GM19193 (cell line): ENCODE measurements around the gene ATP23.

Source experiments
- POLR2A ChIP-seq: IDR thresholded peaks from 4 replicates; pipeline ENCODE4 v1.6.1; 2011; ENCODE audit not compliant: insufficient read depth, insufficient read length; ENCODE audit errors: extremely low read depth

The ATP23 gene

DNA sequence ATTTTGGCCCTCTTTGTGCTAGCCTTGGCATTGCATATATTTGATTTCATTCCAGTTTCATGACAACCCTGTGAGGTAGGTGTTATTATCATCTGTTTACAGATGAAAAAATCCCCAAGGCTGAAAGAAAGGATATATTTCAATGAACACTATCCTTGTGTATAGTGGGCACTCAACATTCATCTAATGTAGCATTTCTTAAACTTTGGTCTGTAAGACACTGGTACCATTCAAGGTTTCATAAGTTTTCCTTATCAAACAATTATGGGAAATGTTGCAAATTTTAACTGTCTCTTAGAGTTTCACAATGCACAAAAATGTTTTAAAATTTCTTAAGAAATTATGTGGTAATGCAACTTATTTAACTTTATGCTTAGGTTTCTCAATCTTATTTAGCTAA lies 44.3 kb downstream of the ATP23 start:
- no peak for TF ChIP-seq POLR2A

DNA sequence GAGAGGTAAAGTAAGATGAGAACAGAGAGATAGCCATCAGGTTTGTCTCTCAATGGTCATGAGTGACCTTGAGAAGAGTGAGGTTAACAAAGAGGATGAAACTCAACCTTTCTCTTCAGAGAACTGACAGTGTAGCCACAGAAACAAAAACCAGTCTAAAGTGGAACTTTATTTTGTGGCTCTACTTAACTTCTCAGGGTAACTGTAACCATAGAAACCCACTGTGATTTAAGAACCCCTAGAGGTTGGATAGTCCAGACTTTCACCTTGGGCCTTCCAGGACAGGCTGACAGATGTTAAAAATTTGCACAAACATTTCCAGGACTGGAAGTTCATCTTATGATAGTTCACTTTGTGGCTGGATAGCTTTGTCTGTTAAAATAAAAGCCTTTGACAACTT lies 48.5 kb downstream of the ATP23 start:
- TF ChIP-seq POLR2A, result no peak

DNA sequence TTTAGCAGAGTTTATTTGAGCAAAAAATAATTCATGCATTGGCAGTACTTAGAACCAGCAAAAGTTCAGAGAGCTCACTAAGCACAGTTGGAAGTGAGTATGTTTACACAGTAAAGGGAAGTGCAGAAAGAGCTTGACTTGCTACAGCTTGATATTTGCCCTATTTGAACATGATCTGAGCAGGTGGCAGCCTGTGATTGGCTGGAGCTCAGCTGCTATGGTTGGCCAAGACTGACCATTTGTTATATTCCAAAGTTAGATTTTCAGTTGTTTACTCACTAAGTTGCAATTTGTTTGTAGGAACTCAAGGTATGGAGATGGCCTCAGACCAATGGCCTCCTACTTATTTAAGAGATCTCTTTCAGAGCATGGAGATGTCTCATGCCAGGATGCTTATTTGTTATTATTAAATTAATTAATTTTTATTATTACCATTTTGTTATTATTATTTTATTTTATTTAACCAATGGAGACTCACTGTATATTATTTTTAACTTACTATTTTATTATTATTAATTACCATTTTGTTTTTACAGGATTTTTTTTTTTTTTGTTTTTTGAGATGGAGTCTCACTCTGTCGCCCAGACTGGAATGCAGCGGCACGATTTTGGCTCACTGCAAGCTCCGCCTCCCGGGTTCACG lies 49.0 kb downstream of the ATP23 start:
- no peak for TF ChIP-seq POLR2A

DNA sequence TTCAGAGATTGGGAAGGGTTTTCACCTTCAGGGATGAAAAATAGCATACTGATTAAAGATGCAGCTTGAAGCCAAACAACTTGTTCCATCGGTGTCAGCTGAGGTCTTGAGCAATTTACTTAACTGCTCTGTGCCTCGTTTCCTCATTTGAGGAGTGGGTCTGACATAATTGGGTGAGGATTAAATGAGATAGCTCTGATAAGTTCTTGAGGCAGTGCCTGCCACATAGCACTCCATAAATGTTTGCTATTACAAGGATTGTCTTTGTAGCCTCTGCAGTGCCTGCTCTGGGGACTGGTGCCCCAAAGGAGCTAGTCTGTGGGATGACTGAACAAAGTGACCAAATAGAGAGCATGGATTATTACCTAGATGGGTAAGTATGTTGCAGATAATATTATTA lies 50.6 kb downstream of the ATP23 start:
- no peak for TF ChIP-seq POLR2A

DNA sequence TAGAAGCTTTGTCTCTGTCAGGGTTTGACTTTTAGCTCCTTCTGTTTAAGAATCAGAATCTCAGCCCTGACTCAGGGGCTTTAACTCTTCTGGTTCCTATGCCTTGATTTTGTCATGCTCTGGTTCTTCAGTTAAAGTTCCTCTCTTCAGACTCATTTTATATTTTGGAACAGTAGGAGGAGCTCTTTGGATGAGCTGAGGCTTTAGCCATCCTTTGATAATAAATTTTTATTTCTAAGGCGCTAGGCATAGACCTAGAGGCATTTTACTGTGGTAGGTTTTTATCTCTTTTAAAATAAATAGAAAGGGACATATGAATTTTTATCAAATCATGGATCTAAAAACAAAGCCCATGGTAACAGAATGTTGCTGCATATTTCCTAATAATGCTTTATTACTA lies 51.7 kb downstream of the ATP23 start:
- TF ChIP-seq POLR2A, result no peak

DNA sequence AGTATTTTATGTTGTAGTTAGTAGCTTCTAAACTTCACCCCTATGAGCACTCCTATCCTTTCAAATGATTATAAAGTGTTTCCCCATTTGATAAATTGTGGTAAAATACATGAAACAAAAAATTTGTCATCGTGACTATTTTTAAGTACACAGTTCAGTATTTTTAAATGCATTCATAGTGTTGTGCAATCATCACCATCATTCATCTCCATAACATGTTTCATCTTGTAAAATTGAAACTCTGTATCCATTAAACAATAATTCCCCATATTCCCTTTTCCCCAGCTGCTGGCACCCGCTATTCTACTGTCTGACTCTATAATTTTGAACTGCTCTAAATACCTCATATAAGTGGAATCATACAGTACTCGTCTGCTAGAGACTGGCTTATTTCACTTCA lies 52.5 kb downstream of the ATP23 start:
- TF ChIP-seq POLR2A, result no peak

DNA sequence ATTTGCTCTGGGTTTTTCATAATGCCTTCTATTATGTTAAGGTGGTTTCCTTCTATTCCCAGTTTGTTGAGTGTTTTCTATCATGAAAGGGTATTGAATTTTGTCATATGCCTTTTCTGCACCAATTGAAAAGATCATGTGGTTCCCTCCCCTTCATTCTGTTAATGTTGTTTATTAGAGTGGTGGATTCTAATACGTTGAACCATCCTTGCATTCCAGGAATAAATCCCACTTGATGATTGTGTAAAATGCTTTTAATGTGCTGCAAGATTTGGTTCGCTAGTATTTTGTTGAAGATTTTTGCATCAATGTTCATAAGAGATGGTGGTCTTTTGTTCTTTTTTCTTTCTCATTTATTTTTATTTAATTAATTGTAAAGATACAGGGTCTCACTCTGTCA lies 55.2 kb downstream of the ATP23 start:
- TF ChIP-seq POLR2A, result no peak

DNA sequence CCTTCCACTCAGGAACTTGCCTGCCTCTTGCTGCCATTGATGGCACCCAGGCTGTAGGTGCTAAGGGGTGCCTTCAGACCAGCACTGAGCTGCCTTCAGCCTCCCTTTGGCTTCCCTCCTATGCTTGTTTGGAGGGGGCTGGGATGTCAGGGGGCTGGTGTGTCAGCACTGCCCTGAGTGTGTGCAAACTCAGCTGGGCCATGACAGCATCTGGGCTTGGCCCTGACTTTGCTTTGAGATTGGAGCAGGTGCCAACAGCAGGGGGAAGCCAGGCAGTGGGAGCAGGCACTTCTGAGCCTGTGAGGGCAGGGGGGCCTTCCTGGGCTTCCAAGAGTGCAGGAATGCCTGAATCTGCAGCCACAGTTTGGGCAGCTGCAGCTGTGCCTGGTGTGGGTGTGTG lies 56.9 kb downstream of the ATP23 start:
- no peak for TF ChIP-seq POLR2A

DNA sequence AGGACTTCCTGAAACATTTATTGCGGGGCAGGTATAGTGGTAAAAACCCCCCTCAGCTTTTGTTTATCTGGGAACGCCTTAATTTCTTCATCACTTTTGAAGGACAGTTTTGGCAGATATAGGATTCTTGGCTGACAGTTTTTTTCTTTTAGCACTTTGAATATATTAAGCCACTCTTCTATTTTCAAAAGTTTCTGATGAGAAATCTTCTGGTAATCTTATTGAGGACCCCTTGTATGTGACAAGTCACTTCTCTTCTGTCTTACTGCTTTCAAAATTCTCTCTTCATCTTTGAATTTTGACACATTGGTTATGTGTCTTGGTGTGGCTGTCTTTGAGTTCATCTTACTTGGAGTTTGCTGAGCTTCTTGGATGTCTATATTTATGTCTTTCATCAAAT lies 59.1 kb downstream of the ATP23 start:
- TF ChIP-seq POLR2A, result no peak

DNA sequence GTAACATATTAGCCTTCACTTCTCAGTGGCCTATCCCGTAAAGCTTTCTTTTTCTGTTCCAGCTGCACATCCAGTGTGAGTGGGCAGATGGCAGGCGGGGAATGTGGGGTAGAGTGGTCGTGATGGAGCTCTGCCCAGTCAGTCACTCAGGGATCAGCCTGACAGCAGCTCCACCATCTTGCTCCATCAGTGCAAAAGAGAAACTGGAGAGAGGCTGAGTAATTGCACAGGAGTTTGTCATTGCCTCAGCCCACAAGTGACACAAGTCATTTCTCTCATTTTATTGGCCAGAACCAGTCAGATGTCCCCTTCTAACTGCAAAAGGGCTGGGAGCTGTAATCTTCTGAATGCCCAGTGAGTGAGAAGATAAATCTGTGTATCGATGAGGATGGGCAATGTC lies 66.5 kb downstream of the ATP23 start:
- no peak for TF ChIP-seq POLR2A

DNA sequence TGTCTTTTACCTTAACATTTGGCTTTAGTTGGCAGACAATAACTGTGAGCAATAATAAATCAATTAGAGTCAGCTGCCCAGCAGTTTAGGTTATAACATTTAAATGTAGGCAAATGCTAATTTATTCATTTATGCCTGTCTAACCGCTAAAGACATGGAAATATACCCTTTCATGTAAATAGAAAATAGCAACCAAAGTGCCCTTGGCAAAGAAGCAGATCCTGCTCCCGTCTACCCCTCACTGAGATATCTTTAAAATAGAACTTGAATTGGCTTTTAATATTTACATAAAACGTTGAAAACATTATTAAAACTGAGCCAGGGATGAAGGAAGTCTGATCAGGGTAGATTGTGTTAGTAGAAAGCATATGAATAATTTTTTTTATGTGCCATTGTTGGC lies 67.3 kb downstream of the ATP23 start:
- no peak for TF ChIP-seq POLR2A
